Omental fat pad (tissue), 4 donors: ENCODE data around the gene ST3GAL3. TPM values are rescaled to one million over a fixed set of nuclear protein-coding genes. Genes with fewer than 3 reads are reported as not detected.

ENCODE experiments used
- ATAC-seq: fragments of 150-250 bp; one replicate; pipeline ENCODE4 v1.9.1; 2016; ENCODE audit warnings: mild to moderate bottlenecking, moderate library complexity; ENCODE audit not compliant: low FRiP score
- DNase-seq: peaks from one replicate; pipeline ENCODE4 v3.0.0-alpha.2; 2019; ENCODE audit warnings: low spot score
- small RNA-seq: library from RNA; depleted of rRNA; stranded (forward); fragments of <200 nt; gene quantifications from one replicate; pipeline ENCODE3, GENCODE V24; 2016
- total RNA-seq, 4 donors: library from RNA; depleted of rRNA; stranded (reverse); fragments of >200 nt; gene quantifications; one replicate each; pipeline ENCODE4 v1.1.0, GENCODE V29; 2016
- TF ChIP-seq, protein P1 (sequence below), 3 donors: fragments of 450-650 bp; IDR thresholded peaks; one replicate each; pipeline ENCODE4 v1.5.1; 2016 to 2017; ENCODE audit warnings: antibody characterized with exemption in 3 of 3, mild to moderate bottlenecking in 3 of 3, moderate library complexity in 2 of 3

ST3GAL3 gene
- total RNA-seq, 4 donors from 2014 or later, result 13.4 to 23.9 (median 20.1) TPM

- no peak for DNase-seq
- TF ChIP-seq, protein P1, sequence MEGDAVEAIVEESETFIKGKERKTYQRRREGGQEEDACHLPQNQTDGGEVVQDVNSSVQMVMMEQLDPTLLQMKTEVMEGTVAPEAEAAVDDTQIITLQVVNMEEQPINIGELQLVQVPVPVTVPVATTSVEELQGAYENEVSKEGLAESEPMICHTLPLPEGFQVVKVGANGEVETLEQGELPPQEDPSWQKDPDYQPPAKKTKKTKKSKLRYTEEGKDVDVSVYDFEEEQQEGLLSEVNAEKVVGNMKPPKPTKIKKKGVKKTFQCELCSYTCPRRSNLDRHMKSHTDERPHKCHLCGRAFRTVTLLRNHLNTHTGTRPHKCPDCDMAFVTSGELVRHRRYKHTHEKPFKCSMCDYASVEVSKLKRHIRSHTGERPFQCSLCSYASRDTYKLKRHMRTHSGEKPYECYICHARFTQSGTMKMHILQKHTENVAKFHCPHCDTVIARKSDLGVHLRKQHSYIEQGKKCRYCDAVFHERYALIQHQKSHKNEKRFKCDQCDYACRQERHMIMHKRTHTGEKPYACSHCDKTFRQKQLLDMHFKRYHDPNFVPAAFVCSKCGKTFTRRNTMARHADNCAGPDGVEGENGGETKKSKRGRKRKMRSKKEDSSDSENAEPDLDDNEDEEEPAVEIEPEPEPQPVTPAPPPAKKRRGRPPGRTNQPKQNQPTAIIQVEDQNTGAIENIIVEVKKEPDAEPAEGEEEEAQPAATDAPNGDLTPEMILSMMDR (IDR thresholded peaks at IDR 0.05), result no peak
- no peak for ATAC-seq
These were observed 273.2 kb downstream of the ST3GAL3 start for GRCh38 chr1:43980255-43981134.

Small RNA genes lying within 50 kb of the gene (small RNA-seq; reads per million reads assigned to genes)
- not detected for gene AL451062.2
- not detected for gene RF00026

Other genes starting within 250 kb of the ST3GAL3 start
- 100 to 1,000 TPM in 3 of 4 donors, 10 to 100 TPM in 1; 79.1 to 176 (median 139) TPM for gene PTPRF, start 176.7 kb upstream of the ST3GAL3 start, total RNA-seq
- gene KDM4A, start 57.4 kb upstream of the ST3GAL3 start, total RNA-seq, result 10 to 100 TPM; 19.7 to 26.0 (median 24.2) TPM
- gene ARTN, start 226.3 kb downstream of the ST3GAL3 start, total RNA-seq, result under 1 TPM in 3 of 4 donors, not detected in 1; 0.19 to 0.72 (median 0.63) TPM
- gene IPO13, start 239.4 kb downstream of the ST3GAL3 start, total RNA-seq, result 10 to 100 TPM; 18.7 to 23.2 (median 21.1) TPM